HL-60/S4 treated with phorbol 12-myristate 13-acetate at 8.2 ng/mL for 4 days and 3 days (cell line): ENCODE results near the gene NENF.
"Not testable (repeated sequence)": the region's sequence is repeated elsewhere in the genome, so short reads cannot be mapped to it uniquely, and the experiment has no call there.

ENCODE experiments used
- in situ Hi-C: fragments of 300-500 bp; cut with MboI; formaldehyde crosslinking; loops from 2 replicates; pipeline ENCODE4 v1.15.0; 2022; ENCODE audit warnings: low sequenced_read_pairs

NENF gene

DNA sequence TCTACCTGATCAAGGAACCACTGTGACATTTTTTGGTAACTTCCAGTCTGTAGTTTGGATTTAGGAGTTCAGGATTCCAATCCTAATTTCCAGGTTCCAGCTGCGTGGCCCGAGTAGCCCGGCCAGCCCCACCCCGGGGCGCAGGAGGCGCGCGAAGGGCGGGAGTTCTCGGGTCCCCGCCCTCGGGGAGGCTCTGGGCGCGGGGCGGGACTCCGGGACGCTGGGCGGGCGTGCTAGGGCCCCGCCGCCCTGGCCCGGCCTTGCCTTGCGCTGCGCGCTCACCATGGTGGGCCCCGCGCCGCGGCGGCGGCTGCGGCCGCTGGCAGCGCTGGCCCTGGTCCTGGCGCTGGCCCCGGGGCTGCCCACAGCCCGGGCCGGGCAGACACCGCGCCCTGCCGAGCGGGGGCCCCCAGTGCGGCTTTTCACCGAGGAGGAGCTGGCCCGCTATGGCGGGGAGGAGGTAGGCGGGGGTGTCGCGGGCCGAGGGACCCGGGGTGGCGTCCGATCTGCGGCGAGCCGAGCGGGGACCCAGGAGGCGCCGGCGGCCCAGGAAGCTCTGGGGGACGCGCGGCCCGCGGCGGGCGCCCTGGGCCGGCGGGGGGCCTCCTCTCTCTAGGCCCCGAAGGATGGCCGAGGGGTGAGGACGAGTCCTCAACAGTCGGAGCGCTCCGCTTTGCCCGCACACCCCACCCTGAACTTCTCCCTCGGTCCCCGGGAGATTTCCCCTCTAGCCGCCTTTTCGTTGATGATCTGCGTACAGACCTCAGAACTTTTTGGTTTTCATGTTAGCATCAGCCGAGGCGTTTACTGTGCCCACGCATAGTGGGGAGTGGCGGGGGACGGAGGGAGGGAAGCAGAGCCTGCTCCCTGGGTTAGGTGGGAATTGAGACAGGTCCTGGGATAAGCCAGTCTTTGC lies at the start of gene NENF:
TSS of gene NENF (plus strand) at position 260 of the 916 bp plus-strand sequence. CDS start at position 284, 24 bp downstream.
- in situ Hi-C loops = no loop called here

DNA sequence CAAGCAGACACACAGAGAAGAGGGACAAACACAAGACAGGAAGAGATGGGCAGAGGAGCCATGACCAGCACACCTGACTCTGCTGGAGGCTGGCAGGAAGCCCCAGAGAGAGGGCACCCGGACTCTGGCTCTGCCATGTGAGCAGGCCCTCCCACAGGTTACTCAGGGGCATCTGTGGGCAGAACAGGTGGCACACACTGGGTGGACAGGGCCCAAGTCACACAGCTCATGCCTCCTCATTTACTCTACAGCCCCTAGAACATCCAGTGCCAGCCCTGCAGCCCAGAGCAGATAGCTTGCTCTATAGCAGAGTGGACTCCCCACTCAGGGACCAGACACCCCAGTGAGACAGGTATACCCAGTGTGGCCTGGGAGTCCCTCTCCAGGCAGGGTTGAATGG lies 46.7 kb upstream of the NENF start:
- in situ Hi-C loops = no loop called here

DNA sequence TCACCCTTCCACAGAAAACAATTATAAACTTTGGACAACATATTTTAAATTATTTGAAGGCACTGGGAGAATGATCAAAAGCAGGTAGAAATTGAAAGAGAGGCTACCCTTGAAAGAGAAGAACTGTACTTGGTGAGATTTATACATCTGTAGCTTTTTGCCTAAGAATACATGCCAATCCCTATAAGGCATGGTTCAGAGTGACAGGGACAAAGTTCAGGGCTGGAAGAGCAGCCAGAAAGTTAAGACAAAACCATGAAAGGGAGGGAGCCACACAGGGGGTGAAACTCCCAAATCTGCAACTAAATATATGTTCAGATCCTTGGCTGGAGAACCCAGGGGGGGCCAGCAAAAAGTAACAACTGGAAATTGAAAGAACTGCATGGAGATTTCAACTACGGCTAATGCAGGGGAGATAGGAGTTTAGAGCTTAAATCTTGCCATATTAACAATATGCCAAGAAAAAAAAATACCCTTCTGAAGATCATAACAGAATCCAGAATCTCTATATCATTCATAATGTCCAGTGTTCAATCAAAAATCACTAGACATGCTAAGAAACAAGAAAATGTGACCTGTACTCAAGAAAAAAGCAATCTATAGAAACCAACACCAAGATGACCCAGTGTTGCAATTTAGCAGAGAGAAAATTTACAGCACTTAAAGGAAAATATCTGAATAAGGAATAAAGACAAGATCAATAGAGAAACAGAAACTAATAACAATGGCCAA lies 43.6 kb upstream of the NENF start:
- in situ Hi-C loops = no loop called here

DNA sequence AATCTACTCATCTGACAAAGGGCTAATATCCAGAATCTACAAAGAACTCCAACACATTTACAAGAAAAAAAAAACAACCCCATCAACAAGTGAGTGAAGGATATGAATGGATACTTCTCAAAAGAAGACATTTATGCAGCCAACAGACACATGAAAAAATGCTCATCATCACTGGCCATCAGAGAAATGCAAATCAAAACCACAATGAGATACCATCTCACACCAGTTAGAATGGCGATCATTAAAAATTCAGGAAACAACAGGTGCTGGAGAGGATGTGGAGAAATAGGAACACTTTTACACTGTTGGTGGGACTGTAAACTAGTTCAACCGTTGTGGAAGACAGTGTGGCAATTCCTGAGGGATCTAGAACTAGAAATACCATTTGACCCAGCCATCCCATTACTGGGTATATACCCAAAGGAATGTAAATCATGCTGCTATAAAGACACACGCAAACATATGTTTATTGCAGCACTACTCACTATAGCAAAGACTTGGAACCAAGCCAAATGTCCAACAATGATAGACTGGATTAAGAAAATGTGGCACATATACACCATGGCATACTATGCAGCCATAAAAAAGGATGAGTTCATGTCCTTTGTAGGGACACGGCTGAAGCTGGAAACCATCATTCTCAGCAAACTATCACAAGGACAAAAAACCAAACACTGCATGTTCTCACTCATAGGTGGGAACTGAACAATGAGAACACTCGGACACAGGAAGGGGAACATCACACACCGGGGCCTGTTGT lies 36.9 kb upstream of the NENF start:
- in situ Hi-C loops = not testable (repeated sequence)

DNA sequence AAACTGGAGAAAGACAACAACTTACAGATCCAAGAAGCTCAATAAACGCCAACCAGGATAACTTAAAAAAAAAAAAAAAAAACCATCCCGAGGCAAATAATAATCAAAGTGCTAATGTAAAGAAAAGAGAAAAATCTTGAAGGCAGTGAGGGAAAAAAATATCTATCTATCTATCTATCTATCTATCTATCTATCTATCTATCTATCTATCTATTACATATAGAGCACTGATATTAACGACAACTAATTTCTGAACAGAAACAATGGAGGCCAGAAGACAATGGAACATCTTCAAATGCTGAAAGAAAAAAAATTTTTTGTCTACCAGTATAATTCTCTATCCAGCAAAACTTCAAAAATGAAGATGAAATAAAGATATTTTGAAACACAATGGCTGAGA lies 36.1 kb upstream of the NENF start:
- in situ Hi-C loops = no loop called here

DNA sequence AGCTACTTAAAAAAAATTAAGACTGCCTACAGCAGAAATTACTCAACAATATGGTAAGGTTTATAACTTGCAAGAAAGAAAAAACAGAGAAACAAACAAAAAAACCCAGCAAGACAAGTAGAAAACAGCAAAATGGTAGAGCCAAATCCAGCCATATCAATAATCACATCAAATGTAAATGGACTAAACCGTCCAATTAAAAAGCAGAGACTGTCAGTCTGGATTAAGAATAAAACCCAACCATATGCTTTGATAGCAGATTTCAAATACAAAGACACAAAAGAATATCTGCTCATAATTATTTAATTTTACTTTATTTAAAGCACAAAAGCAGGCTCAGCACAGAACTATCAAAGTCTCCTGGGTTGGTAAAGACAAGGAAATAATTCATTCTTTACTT lies 35.5 kb upstream of the NENF start:
- in situ Hi-C loops = no loop called here

DNA sequence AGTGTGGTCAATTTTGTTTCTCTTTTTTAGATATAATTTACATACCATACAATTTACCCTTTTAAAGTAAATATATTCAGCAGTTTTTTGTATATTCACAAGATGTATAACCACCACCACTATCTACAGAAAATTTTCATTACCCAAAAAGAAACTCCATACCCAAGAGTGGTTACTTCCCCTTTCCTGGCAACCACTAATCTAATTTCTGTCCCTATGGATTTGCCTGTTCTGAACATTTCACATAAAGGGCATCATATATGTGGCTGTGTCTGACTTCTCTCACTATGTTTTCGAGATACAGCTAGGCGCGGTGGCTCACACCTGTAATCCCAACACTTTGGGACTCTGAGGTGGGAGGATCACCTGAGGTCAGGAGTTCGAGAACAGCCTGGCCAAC lies 31.7 kb upstream of the NENF start:
- in situ Hi-C loops = no loop called here

DNA sequence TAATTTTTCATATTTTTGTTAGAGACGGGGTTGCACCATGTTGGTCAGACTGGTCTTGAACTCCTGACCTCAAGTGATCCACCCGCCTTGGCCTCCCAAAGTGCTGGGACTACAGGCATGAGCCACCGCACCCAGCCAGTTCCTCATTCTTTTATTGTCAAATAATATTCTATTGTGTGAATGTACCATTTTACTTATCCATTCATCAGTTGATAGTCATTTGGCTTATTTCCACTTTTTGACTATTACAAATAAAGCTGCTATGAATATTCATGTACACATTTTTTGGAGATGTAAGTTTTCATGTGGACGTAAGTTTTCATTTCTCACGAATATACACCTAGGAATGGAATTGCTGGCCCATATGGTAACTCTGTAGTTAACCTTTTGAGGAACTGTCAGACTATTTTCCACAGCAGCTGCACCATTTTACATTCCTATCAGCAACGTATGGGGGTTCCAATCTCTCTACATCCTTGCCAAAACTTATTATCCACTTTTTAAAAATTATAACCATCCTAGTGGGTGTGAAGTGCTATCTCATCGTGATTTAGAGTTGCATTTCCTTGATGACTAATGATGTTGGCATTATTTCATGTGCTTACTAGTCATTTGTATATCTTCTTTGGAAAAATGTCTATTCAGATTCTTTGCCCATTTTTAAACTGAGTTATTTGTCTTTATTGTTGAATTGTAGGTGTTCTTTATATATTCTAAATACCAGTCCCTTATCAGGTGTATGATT lies 30.7 kb upstream of the NENF start:
- in situ Hi-C loops = no loop called here

DNA sequence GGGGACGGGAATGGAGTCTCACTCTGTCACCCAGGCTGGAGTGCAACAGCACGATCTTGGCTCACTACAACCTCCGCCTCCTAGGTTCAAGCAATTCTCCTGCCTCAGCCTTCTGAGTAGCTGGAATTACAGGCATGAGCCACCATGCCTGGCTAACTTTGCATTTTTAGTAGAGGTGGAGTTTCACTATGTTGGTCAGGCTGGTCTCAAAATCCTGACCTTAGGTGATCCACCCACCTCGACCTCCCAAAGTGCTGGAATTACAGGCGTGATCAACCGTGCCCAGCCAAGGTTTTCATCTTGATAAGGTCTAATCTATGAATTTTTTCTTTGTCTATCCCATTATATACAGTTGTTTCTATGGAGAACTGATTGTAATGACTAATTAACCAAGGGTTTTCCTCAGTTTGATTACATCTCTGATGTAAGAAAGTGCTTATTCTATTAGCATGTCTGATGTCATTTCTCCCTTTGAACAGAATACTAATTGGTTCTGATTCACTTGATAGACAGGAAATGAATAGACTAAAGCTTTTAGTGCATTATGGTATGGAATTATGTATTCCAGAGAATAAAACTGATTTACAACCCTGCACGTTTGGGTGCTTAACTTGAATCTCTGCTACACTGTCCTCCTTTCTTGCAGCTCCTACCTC lies 29.9 kb upstream of the NENF start:
- in situ Hi-C loops = no loop called here

DNA sequence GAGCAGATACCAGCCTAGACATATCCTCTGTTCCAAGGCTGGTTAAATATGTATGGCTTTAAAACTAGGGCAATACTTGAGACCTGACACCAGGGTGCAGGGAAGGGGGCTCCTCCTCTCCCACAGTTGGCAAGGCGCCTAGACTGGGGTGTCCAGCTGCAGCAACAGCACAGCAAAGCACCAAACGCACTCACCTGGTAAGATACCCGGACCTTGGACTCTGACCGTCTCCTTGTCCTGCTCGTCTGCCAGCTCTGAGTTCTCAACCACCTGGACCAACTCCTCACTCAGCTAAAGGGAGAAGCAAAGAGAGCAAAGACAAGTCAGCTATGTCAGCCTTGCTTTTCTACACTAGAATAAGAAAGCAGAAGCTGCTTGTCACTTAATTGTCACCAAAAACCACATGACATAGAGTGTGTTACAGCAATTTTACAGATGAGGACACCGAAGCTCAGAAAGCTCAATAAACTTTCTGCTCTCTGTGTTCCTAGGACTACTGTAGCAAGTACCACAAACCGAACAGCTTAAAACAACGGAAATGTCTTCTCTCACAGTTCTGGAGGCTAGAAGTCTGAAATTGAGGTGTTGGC lies 22.4 kb upstream of the NENF start:
- in situ Hi-C loops = no loop called here

DNA sequence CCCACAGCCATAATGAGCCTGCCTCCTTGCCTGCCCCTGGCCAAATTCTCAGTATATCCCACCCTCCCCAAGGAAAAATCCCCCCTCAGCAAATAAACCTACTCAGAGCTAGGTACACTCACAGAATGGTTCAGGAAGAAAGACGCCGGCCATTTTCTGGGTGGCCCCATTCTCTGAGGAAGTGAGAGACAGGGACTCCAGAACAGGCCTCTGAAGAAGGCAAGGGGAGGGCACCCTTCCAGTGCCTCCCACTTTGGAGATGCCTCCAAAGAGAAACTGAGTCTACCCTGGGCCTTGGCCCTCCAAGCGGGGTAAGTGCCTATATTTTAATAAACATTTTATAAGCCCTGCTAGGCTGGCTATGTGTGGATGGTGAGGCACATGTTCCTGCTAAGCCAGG lies 20.3 kb upstream of the NENF start:
- in situ Hi-C loops = no loop called here

DNA sequence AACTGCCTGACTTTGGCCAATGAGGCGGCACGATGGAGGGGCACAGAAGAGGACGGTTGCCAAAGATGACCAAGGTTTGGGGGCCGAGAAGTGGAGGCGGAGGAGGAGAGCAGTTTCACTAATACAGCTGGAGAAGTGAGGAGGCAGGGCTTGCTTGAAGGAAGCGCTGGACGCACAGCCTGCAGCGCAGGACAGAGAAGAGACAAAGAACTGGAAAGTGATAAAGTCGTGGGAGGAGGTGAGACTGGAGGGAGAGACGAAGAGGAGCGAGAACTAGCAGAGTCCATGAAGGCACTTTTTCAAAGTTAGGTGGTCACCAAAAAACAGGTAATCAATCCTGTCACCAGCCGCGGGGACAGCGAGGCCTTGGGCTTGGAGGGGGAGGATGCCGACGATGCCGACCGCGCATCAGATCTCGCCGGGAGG lies 18.8 kb upstream of the NENF start:
- in situ Hi-C loops = no loop called here

DNA sequence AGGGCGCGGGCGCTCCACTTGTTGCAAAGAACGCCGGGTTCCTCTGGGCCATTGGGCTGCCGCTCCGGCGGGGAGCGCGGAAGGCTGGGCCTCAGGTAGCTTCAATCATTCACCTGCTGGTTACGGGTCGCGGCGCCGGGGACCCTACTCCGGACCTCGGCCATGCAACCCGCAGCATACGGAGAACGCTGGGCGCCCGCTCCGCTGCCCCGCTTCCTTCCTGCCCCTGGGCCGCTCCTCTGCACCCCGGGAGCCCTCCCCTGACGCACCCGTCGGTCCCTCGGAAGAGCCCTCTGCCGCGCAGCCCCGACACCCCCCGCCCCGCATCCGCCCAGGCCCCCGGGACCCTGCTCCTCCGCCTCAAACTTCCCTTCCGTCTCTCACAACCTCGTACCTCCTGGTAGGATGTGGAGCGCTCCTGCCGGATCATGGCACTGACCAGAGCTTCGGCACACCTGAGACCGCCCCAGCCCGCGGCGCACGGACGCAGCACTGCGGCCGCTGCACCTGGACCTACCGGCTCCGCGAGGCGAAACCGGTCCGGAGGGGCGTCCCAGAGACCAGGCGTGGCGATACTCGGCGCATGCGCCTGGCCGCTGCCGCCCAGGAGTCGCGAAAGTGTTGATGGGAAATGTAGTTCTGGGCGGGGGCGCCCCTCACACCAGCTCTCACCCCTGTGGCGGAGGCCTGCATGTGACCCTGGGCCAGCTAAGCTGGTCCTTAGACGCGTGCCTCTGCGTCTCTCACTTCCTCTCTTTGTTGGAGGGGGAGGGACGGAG lies 18.2 kb upstream of the NENF start, which contains the start of gene PACC1:
TSS of gene PACC1 (minus strand) at position 559 of the 779 bp plus-strand sequence. CDS start at position 430, 129 bp downstream.
- in situ Hi-C loops = no loop called here

DNA sequence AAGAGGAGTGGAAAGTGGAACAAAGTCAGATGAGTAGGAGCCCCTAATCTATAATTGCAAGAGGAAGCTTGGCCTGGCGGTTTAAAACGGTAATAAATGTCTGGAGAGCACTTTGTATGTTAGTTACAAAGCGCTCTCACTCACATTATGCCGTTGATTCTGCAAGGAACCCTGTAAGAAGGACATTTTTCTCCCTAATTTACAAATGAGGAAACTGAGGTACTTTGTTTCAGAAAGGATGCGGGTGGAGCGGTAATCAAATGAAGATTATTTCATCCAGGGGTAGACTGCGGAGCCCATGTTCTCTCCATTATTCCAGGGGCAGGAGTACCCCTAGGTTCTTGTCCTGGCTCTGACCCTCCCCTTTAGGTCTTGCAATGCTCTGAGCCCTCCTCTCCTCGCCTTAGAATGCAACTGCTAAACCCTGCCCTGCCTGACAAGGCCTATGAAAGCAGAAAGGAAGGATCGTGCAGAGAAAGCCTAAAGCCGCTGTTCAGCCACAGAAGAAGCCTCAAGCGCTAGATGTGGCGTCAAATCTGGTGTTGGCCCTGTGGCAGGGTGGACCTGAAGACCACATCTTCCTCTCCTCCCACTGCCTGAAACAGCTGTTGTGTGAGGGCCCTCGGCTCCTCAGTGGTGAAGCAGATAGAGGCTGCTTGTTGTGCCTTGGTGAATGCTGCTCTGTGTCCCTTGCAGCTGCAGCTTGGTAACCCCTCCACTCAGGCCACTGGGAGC lies 17.4 kb upstream of the NENF start:
- in situ Hi-C loops = no loop called here

DNA sequence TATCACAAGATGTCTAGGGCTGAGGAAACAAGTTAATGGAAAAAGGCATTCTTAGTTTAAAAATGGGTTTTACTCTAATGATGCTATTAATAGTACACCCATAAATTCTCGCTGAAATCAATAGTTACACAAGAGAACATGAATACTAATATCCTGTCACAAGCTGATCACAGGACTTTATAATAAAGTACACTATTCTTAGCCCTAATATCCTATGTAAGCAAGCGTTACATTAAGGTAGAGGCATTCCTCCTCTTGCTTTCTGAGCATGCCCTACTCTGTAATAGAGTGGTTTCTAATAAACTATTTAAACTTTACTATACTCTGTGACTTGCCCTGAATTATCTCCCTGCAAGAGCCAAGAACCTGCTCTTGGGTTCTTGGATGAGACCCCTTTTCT lies 11.6 kb upstream of the NENF start:
- in situ Hi-C loops = no loop called here

DNA sequence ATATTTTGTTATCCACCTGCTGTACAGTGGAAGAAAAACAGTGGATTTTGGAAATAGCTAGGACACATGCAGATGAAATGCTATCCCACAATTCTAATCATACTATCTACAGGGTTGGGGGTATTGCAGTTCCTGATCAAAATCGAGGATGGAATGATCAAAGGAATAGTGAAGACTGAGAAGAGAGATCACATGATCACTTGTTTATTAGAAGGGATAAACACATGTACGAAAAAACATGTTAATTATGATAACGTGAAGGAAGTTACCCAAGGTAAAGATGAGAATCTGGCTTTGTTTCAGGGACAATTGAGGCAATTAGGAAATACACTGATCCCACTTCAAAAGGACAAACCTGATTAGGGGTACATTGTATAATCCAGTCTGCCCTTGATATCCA lies 8.8 kb upstream of the NENF start:
- in situ Hi-C loops = no loop called here

DNA sequence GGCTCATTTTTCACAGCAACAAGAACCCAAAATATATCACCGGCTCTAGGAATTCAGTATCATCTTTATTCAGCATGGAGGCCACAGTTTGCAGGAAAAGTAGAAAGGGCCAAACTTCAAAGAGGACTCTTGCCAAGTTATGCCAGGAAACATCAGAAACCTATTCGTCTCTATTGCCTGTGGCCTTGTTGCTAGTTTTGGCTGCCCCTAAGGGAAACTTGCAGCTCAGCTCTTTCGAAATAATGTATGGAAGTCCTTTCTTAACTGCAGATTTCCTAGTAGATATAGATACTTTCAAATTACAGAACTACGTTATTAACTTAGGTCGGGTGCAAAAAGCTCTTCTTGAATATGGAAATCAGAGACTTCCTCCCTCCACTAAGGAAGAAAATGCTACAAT lies 4.2 kb upstream of the NENF start:
- in situ Hi-C loops = no loop called here

DNA sequence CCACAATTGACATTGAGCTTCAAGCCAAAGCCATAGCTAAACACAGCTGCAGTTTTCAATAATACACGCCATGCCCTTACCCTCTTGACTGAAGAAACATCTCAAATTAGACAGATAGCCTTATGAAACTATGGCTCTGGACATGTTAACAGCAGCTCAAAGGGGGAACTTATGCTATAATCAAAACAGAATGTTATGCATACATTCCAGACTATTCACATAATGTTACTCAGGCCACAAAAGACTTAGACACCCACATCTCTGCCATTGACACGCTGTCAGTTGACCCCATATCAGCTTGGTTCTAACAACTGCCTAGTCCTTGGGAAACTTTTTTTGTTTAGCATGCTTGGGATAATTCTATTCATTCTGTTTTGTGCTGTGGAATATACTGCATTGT lies 2.3 kb upstream of the NENF start:
- in situ Hi-C loops = no loop called here
